GM12892 (cell line): ENCODE measurements around the gene DCLK2.

Source experiments
- DNase-seq: peaks from one replicate; pipeline ENCODE4 v3.0.0; 2011; ENCODE audit not compliant: insufficient read length
- FAIRE-seq: peaks from 2 replicates; lab custom pipeline; 2011; peaks lifted over from hg19 to GRCh38; lab: Jason Lieb, UNC
- POLR2A ChIP-seq: IDR thresholded peaks from 2 replicates; pipeline ENCODE4 v1.6.1; 2011; ENCODE audit warnings: low read depth, low read length, control low read depth
- POLR2AphosphoS5 ChIP-seq: IDR thresholded peaks from 2 replicates; pipeline ENCODE4 v1.6.1; 2011; ENCODE audit warnings: low read depth, low read length, control low read depth
- TAF1 ChIP-seq: IDR thresholded peaks from 2 replicates; pipeline ENCODE4 v1.6.1; 2011; ENCODE audit warnings: low read depth, mild to moderate bottlenecking, control low read depth, low read length, borderline replicate concordance

The DCLK2 gene

DNA sequence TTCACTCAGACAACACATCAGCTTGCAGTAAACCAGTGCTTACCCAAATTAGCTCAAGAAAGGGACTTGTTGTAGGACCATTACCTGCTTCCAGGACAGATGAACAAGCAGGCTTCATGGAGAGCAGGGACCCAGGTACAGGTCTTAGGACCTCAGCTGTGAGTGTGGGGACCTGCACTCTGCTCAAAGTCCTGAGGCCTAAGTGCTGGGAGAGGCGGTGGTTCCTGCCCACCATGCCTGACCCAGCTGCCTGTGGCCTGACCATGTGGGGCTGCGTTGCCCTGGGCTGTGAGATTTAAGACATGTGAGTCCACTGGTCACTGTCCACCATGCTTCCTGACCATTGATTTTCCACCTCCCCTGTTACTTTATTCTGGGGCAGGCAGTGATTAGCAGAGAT is 140.2 kb downstream of the DCLK2 start:
- FAIRE-seq = no peak
- DNase-seq = no peak
- TF ChIP-seq TAF1 = no peak
- TF ChIP-seq POLR2A = no peak
- TF ChIP-seq POLR2AphosphoS5 = no peak

DNA sequence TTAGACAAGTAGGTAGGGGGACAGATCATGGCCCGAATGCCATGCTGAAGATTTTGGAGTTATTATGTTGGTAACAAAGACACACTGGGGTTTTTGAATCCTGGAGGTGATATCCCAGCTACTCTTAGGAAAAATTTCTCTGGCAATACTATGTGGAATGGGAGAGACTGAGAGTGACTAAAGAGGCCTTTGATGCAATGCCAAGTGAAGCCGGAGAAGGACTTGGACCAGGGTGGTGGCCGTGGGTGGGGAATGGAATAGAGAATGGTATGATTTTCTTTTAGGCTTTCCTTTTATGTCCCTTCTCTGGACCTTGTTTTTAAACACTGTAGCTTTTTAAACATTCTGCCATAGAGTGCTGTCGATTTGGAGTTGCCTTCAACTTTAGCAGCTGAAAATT is 141.6 kb downstream of the DCLK2 start:
- TF ChIP-seq TAF1 (no peak), POLR2AphosphoS5 (no peak), POLR2A (no peak)
- DNase-seq = no peak
- no peak for FAIRE-seq

DNA sequence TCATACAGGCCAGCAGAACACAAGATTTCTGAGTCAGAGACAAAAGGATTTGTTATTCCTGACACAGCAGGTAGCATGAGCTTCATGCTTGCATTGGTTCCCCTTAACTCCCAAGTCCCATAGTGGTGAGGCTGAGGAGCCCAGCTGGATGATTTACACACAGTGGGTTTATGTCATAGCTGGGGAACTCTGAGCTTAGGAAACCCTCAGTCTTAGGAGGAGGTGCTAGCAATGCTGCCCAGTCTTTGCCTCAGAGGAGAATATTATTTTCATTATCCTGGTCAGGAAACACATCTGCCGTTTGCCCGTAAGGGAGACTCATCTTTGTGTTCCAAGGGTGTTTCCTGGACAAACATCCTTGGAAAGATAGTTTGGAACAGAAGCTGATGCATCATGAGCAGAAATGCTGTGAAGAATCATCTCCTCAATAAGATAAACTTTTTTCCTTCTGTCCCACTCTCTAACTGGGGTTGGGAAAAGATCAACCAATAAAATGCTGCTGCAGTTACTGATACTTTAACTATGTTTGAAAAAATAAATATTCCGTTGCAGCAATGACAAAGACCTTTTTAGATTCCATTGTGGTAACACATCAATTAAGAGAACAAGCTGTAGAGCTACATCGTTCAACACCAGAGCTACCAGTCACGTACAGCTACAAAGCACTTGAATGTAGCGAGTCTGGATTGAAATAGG is 146.8 kb downstream of the DCLK2 start:
- TF ChIP-seq TAF1 (no peak), POLR2A (no peak), POLR2AphosphoS5 (no peak)
- DNase-seq (no peak), FAIRE-seq (no peak)

DNA sequence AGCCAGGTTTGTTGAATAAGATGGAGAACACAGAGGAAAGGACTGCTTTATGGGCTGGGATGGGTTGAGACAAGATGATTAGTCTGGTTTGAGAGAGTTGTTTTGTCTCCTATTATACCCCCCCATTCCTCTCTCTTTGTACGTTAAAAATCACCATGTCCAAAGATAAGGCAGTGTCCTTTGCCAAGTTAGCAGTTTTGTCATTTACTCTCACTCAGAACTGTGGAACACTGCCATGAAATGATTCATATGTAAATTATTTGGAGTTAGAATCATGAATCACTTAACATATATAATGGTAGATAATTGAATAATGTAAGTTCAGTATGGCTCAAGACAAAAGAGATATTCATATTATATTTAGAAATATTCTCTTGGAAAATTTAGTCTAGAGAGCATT is 151.3 kb downstream of the DCLK2 start:
- no peak for FAIRE-seq
- DNase-seq = no peak
- TF ChIP-seq POLR2AphosphoS5 (no peak), TAF1 (no peak), POLR2A (no peak)

DNA sequence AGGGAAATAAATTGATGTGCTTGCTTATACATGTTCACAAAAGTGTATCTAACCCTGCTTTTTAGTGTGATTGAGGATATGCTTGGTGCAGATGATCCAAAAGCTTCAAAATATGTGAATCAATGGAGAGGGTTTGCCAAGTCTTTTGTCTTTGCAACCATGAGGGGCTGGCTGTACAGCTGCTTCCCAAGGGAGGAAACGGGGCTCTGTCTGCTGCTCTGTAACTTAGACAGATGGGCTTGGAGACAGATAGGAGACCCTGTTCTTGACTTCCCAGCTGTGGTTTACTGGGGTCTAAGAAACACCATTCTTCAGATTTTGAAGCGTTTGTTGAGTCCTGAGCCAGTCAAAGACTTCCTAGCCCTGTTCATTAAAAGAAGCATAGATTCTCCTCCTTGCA is 152.3 kb downstream of the DCLK2 start:
- FAIRE-seq (no peak), DNase-seq (no peak)
- TF ChIP-seq POLR2AphosphoS5 (no peak), TAF1 (no peak), POLR2A (no peak)

DNA sequence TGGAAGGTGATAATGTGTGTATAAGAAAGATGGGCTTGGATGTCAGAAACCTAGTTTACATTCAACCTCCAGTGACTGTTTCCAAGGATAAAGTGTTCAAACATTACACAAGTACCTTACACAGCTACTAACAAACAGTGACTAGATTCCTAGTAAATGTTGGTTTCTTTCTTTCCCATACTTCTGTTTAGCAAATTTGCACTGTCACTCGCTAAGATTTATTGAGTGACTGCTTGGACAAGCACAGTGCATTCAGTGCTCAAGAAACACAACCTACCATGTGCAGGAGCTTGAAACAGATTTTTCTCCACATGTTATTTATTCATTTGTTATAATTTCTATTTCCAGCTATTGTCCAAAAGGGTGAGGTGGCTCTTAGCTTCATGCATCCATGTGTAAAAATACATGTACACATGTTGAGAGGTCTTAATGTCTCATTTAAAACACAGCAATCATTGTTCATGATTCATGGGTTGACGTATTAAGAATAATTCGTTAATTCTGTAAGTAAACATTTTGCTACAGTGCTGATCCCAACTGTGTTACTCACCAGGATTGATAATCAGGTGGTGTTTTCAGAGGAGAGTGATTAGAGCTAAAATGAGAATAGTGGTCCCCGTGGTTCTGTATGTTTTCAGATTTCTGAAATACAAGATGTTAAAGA is 153.0 kb downstream of the DCLK2 start:
- DNase-seq (no peak), FAIRE-seq (no peak)
- TF ChIP-seq TAF1 (no peak), POLR2AphosphoS5 (no peak)

DNA sequence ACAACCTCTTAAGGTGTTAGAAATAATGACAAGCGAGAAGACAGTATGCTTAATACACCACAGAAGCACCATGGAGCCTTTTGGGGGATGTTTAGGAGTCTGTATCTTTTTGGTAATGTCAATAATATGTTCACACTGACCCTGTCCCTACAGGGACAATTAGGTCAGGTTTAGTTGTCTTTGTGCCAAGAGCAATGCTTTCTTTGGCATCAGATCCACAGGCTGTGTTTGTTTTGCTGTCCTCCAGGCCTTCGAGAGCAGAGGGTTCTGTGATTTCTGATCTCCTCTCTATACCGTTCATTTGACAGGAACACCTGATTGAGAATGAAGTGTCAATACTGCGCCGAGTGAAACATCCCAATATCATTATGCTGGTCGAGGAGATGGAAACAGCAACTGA is 153.8 kb downstream of the DCLK2 start:
- FAIRE-seq (no peak), DNase-seq (no peak)
- no peak for TF ChIP-seq POLR2A
- TF ChIP-seq TAF1 = no peak
- no peak for TF ChIP-seq POLR2AphosphoS5

DNA sequence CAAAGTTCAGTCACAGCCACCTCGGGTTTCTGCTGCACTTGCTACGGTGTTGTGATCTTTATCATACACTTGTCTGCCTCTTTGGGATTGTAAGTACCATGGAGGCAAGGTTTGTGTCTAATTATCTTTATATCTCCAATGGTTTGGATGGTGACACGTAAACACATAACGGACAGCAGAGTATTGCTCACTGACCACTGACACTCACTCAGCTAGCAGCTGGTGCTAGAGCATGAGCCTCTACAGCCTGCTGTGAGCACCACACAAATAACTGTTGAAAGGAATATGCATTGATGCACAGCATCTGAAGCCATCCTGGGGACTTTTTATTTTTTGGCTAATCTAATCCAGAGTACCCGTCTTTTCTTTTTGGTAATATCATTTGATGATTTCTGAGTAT is 156.0 kb downstream of the DCLK2 start:
- FAIRE-seq (no peak), DNase-seq (no peak)
- no peak for TF ChIP-seq POLR2AphosphoS5
- no peak for TF ChIP-seq TAF1
- no peak for TF ChIP-seq POLR2A

DNA sequence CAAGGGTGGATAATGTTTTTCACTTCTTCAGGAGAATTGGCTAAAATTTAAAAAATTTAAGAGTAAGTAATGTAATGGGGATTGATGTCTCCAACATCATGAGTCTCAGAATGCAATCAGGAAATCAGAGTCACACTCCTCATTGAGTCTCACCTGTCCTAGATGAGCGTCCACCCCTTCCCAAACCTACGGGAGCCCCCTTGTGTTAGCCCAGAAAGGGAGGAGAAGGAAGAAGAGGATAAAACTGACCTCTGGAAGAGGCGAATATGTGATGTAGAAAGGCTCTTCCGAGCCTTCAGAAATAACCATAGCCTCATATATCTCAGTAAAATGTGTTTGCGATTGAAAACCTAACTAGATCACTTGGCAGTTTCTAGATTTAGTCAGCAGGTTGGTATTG is 157.1 kb downstream of the DCLK2 start:
- FAIRE-seq = no peak
- TF ChIP-seq POLR2AphosphoS5 (no peak), TAF1 (no peak), POLR2A (no peak)
- no peak for DNase-seq

DNA sequence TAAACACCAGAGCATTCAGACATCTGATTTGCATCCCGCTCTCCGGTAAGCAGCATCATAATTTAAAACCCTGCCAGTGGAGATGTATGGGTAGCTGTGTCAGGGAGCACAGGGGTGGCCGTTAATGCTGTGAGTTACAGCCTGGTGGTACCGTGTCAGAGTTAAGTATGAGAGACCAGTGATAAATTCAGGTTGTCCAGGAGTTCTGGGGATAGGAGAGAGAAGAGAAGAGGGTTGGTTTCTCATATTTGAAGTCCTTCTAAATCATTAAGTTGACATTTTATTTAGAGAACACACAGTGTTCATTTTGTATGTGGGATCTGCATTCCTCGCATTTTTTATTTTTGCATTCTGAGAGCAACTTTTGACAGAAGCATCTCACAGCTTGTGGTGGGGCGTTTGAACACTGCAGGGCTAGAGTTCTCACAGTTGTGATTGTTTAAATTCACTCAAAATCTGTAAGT is 157.6 kb downstream of the DCLK2 start:
- DNase-seq = no peak
- TF ChIP-seq POLR2A = no peak
- no peak for FAIRE-seq

DNA sequence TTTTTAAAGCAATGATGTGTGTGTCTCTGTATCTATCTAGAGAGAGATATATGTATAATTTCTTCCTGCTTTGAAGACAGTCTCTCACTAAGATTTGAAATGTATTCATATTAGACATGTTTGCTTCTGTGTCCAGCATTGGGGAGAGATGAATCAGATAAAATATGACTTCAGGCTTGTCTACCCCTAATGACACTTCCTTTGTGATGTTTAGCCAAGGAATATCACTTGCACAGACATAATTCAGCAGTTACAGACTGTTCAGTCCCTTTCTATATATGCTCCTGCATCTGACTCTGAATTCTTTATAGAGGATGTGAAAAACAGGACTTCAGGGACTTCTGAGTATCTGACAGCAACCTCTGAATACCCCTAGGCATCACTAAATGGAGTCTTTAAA is 158.4 kb downstream of the DCLK2 start:
- DNase-seq = no peak
- FAIRE-seq = no peak
- TF ChIP-seq POLR2AphosphoS5 = no peak
- no peak for TF ChIP-seq TAF1
- no peak for TF ChIP-seq POLR2A

DNA sequence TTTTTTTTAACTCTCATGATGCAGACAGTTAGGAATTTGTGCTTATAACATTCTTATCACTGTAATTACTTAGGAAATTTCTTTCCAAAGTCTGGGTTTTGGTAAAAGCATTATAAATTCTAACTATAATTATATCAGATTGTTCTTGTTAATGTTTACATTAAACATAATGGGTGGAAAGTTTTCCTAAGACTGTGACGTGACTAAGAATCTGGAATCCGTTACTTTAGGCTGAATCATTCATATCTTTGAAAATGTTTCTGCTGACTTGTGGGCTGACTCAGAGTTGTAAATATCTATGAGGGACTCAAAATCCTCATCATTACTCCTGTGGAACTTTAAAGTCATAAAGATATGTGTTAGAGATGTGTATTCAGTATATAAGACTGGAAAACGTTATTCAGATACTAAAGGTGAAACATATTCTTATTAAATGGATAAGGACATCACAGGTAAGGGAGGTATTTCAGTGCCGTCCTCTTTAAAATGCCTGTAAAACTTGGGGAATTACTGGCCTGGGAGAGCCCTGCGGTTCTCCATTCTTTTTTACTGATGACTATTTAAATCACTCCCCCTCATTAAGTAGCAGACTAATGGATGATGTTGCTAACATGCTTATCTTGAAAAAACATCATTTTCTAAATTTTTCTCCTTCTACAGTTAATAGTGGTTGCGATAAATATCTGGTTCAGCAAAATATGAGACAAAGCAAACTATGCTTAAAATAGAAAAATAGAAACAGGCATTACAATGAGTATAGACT is 159.0 kb downstream of the DCLK2 start:
- TF ChIP-seq POLR2A (no peak), TAF1 (no peak), POLR2AphosphoS5 (no peak)
- DNase-seq = no peak
- FAIRE-seq = no peak
